HG03064 (cell line): Measurements from ENCODE around the gene DAAM2.

Experiments
- ATAC-seq: cut with Tn5 transposase; IDR thresholded peaks from one replicate; pipeline ENCODE4 v1.9.1; 2021; ENCODE audit warnings: low read depth; ENCODE audit not compliant: unreplicated experiment

DAAM2 gene

GRCh38 chr6:39786649-39787048 lies 5.5 kb upstream of the DAAM2 start:
- no peak for ATAC-seq

DNA sequence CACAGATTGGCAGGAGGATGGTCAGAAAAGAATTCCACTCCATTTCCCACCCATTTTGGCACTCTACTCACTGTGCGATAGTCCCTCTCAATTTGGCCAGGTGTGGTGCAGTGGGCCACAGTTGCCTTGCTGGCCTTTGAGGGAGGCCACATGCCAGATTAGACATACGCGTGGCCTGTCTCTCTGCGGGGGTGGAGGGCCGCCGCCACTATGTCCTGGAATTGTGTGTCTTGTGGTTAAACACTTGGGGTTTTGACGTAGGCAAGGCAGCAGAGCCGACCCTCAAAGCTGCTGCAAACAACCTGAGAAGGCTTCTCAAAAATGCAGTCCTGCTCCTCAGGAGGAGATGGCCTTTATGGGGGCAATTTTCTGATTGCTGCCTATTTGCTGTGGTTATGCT lies 4.9 kb upstream of the DAAM2 start:
- ATAC-seq = no peak

GRCh38 chr6:39790772-39791171 lies 1.4 kb upstream of the DAAM2 start:
- no peak for ATAC-seq

DNA sequence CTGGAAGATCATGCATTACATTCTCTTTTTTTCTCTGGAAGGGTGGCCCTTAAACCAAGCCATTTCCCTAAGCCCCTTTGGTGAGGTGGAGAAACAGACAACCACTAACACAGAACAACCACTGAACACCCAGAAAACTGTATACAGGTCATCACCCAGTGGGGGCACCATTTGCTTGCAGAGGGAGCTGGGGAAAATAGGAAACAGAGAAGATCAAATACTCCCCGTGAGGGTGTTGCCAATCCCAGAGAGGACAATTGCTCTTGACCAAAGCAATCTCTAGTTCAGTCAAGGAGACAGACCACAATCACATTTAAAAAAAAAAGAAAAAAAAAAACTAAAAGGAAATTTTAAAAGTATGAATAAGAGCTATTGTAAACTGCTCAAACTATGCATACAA lies 865 bp upstream of the DAAM2 start:
- no peak for ATAC-seq

GRCh38 chr6:39792540-39793450 lies 619 bp downstream of the DAAM2 start:
- ATAC-seq = no peak

- no peak for ATAC-seq
Observed at GRCh38 chr6:39793516-39793915, 1.3 kb downstream of the DAAM2 start.

DNA sequence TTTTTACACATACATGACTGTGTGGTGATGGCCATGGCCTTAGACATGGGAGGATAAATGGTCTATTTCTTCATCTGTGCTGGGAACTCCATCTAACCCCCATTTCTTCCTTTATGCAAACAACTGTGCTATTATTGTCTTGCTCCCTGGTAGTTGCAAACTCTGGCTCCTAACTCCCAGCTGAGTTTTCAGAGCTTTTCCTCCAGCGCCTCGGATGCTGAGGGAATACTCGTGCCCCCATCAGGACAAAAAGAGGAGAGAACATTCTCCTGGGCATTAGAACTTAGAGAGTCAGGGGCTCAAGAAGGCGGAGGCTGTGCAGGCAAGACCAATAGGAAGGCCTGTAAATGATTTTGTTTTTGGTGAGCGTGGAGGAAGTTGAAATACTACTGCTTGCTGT lies 2.1 kb downstream of the DAAM2 start:
- ATAC-seq = no peak

- no peak for ATAC-seq
Observed at GRCh38 chr6:39797751-39798150, 5.6 kb downstream of the DAAM2 start.

DNA sequence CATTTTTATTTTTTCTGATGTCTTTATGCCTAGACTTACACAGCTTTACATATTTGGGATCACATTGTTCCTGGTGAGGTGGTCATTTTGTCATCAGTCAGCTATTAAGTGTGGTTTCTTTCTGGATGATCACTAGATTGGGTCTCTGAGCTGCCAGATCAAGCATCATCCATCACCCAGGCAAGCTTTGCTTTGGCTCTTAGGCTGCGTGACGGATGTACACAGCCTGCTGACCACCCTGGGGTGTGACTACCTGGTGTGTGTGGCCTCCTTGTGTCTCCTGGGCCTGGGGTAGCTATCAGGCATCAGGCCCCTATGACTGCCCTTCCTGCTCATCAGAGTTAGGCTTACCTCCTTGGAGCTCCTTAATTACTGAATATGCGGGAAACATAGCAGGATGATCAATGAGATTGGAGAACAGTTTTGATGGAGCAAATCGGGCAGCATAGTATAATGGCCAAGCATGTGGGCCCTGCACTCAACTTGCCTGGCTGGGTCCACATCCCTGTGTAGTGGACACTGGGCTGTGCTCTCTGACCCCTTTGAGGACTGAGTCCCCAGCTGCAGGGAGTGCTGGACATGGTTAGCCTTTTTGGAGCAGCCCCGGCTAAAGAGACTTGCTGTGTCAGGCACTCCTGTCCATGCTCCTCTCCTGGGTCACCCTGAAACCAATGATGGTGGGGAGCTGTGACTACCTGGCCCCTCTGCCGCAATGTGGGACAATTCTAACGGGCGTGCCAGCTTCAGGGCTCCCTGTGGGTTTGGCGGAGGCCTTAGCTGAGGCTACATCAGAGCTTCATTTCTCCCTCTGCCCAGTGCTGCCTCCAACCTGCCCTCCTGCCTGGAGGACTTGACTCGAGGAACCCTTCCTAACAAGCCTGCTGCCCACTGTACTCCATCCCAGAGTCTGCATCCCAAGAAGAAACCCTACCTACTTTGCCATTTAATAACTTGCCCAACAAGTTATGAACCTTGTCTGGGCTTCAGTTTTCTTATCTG lies 8.2 kb downstream of the DAAM2 start:
- ATAC-seq = no peak

- ATAC-seq = no peak
Observed at GRCh38 chr6:39801456-39802251, 9.5 kb downstream of the DAAM2 start.

- ATAC-seq = no peak
Observed at GRCh38 chr6:39803872-39804271, 11.7 kb downstream of the DAAM2 start.

DNA sequence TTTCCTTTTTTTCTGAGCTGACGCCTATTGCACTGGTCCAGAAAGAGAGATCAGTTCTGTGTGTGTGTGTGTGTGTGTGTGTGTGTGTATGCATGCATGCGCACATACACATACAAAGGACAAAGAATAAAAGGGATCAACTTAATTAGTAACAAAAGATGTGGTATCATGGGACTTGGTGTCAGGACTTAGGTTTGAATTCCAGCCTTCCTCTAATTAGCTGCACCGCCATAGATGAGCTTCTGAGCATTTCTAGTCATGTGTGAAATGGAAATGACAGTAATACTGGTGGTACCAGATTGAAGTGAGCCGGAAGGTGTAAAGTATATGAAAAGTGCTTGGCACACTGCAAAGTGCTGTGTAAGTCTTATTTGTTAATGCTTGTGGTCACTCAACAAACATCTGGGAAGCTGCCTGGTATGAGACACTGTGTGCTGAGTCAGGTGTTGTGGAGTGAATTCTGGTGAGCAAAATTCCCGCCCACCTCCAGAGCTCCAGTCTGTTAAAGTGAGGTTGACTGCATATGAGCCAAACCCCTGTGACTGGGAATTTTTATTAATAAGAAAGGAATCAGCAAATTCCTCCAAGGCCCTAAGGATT lies 12.4 kb downstream of the DAAM2 start:
- ATAC-seq = no peak

GRCh38 chr6:39806278-39806677 lies 14.1 kb downstream of the DAAM2 start:
- ATAC-seq = no peak

- no peak for ATAC-seq
Observed at GRCh38 chr6:39808346-39808745, 16.2 kb downstream of the DAAM2 start.

- ATAC-seq = no peak
Observed at GRCh38 chr6:39808964-39809363, 16.8 kb downstream of the DAAM2 start.

DNA sequence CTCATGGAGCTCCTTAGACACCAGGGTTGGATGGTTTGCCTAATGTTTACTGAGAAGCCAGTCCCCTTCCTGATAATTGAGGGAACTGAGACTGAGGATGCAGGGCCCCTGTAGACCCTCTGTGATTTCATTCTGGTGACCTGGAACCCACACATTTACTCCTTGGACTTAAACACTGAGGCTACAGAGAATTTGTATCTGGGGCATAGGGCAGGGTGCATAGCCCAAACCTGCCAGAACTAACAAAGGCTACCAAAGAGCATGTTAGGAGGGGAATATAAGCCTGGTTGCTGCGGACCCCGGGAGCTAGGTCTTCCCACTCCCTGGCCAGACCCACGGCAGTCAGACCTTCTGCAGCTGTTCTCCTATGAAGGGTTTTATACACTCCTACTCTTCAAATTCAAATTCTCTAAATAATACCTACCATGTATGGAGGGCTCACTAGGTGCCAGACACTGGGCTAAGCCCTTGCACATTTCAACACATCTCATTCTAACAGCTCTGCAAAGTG lies 19.7 kb downstream of the DAAM2 start:
- no peak for ATAC-seq

- ATAC-seq = no peak
Observed at GRCh38 chr6:39812496-39812852, 20.3 kb downstream of the DAAM2 start.

- ATAC-seq = peak; percentile 87
Observed at GRCh38 chr6:39812853-39813533, 20.8 kb downstream of the DAAM2 start.

DNA sequence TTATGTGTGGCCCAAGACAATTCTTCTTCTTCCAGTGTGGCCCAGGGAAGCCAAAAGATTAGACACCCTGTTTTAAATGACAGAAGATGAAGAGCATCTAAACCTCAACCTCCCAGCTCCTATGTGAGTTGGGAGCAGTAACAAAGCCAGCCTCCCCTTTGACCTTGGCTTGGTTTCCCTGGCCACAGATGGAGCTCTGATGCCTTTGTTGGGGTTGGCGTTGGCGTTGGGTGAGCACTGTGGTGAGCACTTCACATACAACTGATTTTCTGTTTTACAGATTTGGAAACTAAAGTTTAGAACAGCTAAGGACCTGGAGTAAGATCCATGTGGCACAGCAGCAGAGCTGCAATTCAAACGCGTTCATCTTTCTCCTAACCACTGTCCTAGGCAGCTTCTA lies 22.1 kb downstream of the DAAM2 start:
- ATAC-seq = no peak
